ENCODE results near the gene PCDHGC4.

Gene PCDHGC4

GRCh38 chr5:141515946-141516671 is 31.3 kb downstream of the PCDHGC4 start:
- Histone ChIP-seq H3K4me3 (ENCODE audit: severe bottlenecking) (no peak overlapping the region), H3K9me3 (ENCODE audit: severe bottlenecking) (no peaks in the 10 kb centered on the region), H3K4me1 (ENCODE audit: insufficient read depth, poor library complexity, severe bottlenecking) (peaks cover 45% of the 10 kb centered on the region), H3K27me3 (ENCODE audit: insufficient read depth, poor library complexity, severe bottlenecking) (no peaks in the 10 kb centered on the region), H3K36me3 (ENCODE audit: low read depth) (peaks cover 64% of the 10 kb centered on the region), H3K27ac (ENCODE audit: poor library complexity, severe bottlenecking) (peak overlapping the region; percentile 95)
- no peak for DNase-seq (ENCODE audit: low spot score)
- no peak for ATAC-seq (ENCODE audit: low read depth)
- TF ChIP-seq CTCF (IDR thresholded peaks at IDR 0.05; ENCODE audit: poor library complexity, severe bottlenecking): no peak

GRCh38 chr5:141516672-141517025 is 31.8 kb downstream of the PCDHGC4 start:
- H3K4me1 ChIP-seq (ENCODE audit: insufficient read depth, poor library complexity, severe bottlenecking): peaks cover 49% of the 10 kb centered on the region

DNA sequence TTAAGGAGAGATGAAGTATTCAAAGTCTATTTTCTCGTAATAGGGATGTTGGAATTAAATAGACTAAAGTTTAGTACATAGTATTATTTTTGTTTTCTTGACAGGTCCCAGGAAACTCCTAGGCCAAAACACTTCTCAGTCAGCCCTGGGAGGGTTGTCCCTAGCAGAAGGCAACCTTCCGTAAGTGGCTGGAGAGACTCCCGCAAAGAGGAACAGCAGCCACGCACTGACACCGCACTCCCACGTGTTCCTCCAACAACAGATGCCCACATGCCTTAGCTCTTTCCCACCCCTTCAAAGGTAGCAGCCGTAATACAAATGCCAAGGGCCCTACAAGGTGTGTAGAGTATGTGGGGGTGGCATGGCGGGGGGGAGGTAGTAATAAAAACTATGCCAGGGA is 32.5 kb downstream of the PCDHGC4 start:
- no peaks in the 10 kb centered on the region for H3K27me3 ChIP-seq (ENCODE audit: insufficient read depth, poor library complexity, severe bottlenecking)
- H3K36me3 ChIP-seq (ENCODE audit: low read depth): peaks cover 61% of the 10 kb centered on the region
- H3K4me1 ChIP-seq (ENCODE audit: insufficient read depth, poor library complexity, severe bottlenecking): peaks cover 55% of the 10 kb centered on the region

More at GRCh38 chr5:141516672-141517025, 31.8 kb downstream of the PCDHGC4 start:
- peak overlapping the region; percentile 95 for H3K27ac ChIP-seq (ENCODE audit: poor library complexity, severe bottlenecking)
- no peak for ATAC-seq (ENCODE audit: low read depth)
- H3K9me3 ChIP-seq (ENCODE audit: severe bottlenecking): no peaks in the 10 kb centered on the region
- no peaks in the 10 kb centered on the region for H3K27me3 ChIP-seq (ENCODE audit: insufficient read depth, poor library complexity, severe bottlenecking)
- peaks cover 59% of the 10 kb centered on the region for H3K36me3 ChIP-seq (ENCODE audit: low read depth)
- DNase-seq (ENCODE audit: low spot score): no peak
- no peak overlapping the region for H3K4me3 ChIP-seq (ENCODE audit: severe bottlenecking)
- no peak for TF ChIP-seq CTCF (IDR thresholded peaks at IDR 0.05; ENCODE audit: poor library complexity, severe bottlenecking)

DNA sequence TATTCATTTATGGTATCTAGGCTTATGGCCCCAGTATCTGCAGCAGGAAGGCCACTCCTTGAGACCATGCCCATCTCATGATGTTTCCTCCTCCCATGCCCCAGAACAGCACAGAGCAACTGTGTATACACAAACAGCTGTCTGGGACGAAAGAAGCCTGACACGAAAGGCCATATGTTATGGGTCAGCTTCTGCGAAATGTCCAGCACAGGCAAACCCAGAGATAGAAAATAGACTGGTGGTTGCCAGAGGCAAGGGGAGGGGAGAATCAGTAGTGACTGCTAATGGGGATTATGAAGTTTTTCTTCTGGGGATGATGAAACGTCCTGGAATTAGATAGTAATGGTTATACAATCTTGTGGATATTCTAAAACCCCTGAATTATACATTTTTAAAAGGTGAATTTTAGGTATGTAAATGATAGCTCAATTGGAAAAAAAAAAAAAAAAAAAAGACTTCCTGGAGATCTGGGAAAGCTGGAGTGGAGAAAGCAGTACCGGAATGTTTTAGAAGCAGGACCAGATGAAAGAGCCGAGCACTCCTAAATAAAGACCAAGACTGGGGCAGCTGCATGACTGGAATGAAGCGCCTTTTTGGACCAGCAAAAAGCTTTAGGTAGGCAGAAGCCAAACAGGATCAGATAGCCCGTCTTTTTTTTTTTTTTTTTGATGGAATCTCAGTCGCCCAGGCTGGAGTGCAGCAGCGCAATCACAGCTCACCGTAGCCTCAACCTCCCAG is 33.2 kb downstream of the PCDHGC4 start:
- ATAC-seq (ENCODE audit: low read depth) (no peak), DNase-seq (ENCODE audit: low spot score) (no peak)
- no peaks in the 10 kb centered on the region for H3K9me3 ChIP-seq (ENCODE audit: severe bottlenecking)
- peaks cover 63% of the 10 kb centered on the region for H3K36me3 ChIP-seq (ENCODE audit: low read depth)
- H3K27me3 ChIP-seq (ENCODE audit: insufficient read depth, poor library complexity, severe bottlenecking): no peaks in the 10 kb centered on the region
- peaks cover 52% of the 10 kb centered on the region for H3K4me1 ChIP-seq (ENCODE audit: insufficient read depth, poor library complexity, severe bottlenecking)
- no peak overlapping the region for H3K27ac ChIP-seq (ENCODE audit: poor library complexity, severe bottlenecking)
- no peak overlapping the region for H3K4me3 ChIP-seq (ENCODE audit: severe bottlenecking)
- TF ChIP-seq CTCF (IDR thresholded peaks at IDR 0.05; ENCODE audit: poor library complexity, severe bottlenecking): no peak

More for the DNA sequence above, 32.5 kb downstream of the PCDHGC4 start:
- no peak overlapping the region for H3K27ac ChIP-seq (ENCODE audit: poor library complexity, severe bottlenecking)
- no peak for ATAC-seq (ENCODE audit: low read depth)
- DNase-seq (ENCODE audit: low spot score): no peak
- no peaks in the 10 kb centered on the region for H3K9me3 ChIP-seq (ENCODE audit: severe bottlenecking)
- TF ChIP-seq CTCF (IDR thresholded peaks at IDR 0.05; ENCODE audit: poor library complexity, severe bottlenecking): no peak
- no peak overlapping the region for H3K4me3 ChIP-seq (ENCODE audit: severe bottlenecking)

- no peak overlapping the region for H3K4me3 ChIP-seq (ENCODE audit: severe bottlenecking)
- ATAC-seq (ENCODE audit: low read depth): no peak
- DNase-seq (ENCODE audit: low spot score): no peak
- H3K36me3 ChIP-seq (ENCODE audit: low read depth): peaks cover 69% of the 10 kb centered on the region
- peaks cover 46% of the 10 kb centered on the region for H3K4me1 ChIP-seq (ENCODE audit: insufficient read depth, poor library complexity, severe bottlenecking)
- H3K27me3 ChIP-seq (ENCODE audit: insufficient read depth, poor library complexity, severe bottlenecking): no peaks in the 10 kb centered on the region
- no peak for TF ChIP-seq CTCF (IDR thresholded peaks at IDR 0.05; ENCODE audit: poor library complexity, severe bottlenecking)
- no peak overlapping the region for H3K27ac ChIP-seq (ENCODE audit: poor library complexity, severe bottlenecking)
- H3K9me3 ChIP-seq (ENCODE audit: severe bottlenecking): no peaks in the 10 kb centered on the region
These were observed 33.8 kb downstream of the PCDHGC4 start for GRCh38 chr5:141518618-141519015.

Measured in RWPE2 (cell line).